Astrocyte (in vitro differentiated cells and primary cell): Measurements from ENCODE around the gene ACTL8. TPM values are rescaled to one million over a fixed set of nuclear protein-coding genes. Genes with fewer than 3 reads are reported as not detected.

Source experiments
- DNase-seq: peaks from one replicate; pipeline ENCODE4 v3.0.0-alpha.2; 2010; ENCODE audit warnings: low read depth
- FAIRE-seq: peaks from 2 replicates; lab custom pipeline; 2011; peaks lifted over from hg19 to GRCh38; lab: Jason Lieb, UNC
- H2AFZ ChIP-seq: 2 replicates; pipeline ENCODE4 v1.6.0; 2012; ENCODE audit warnings: low read depth, low read length, inconsistent platforms
- H3K27ac ChIP-seq: 2 replicates; pipeline ENCODE4 v1.5.1; 2011; ENCODE audit warnings: low read depth, low read length, inconsistent platforms
- H3K27me3 ChIP-seq: 2 replicates; pipeline ENCODE4 v1.6.0; 2011; ENCODE audit warnings: low read length, inconsistent platforms; ENCODE audit not compliant: insufficient read depth
- H3K36me3 ChIP-seq: 2 replicates; pipeline ENCODE4 v1.5.1; 2011; ENCODE audit warnings: low read length, inconsistent platforms; ENCODE audit not compliant: insufficient read depth
- H3K4me1 ChIP-seq: 2 replicates; pipeline ENCODE4 v1.5.1; 2011; ENCODE audit warnings: low read length, inconsistent platforms; ENCODE audit not compliant: insufficient read depth
- H3K4me2 ChIP-seq: 2 replicates; pipeline ENCODE4 v1.6.0; 2012; ENCODE audit warnings: low read length, inconsistent platforms
- H3K4me3 ChIP-seq: 2 replicates; pipeline ENCODE4 v1.5.1; 2011; ENCODE audit warnings: low read depth, mild to moderate bottlenecking, low read length, inconsistent platforms; ENCODE audit not compliant: insufficient read depth
- H3K79me2 ChIP-seq: 2 replicates; pipeline ENCODE4 v1.6.0; 2012; ENCODE audit warnings: mild to moderate bottlenecking, low read length, inconsistent platforms; ENCODE audit not compliant: insufficient read depth
- H3K9ac ChIP-seq: 2 replicates; pipeline ENCODE4 v1.6.0; 2012; ENCODE audit warnings: mild to moderate bottlenecking, low read length, inconsistent platforms
- H3K9me3 ChIP-seq: 2 replicates; pipeline ENCODE4 v1.5.1; 2012; ENCODE audit warnings: low read depth, mild to moderate bottlenecking, low read length, inconsistent platforms; ENCODE audit not compliant: insufficient read depth
- H4K20me1 ChIP-seq: 2 replicates; pipeline ENCODE4 v1.6.0; 2012; ENCODE audit warnings: low read length, inconsistent platforms; ENCODE audit not compliant: insufficient read depth
- H3K27ac Mint-ChIP-seq: one replicate; pipeline ENCODE4 v1.8.0; 2021; ENCODE audit warnings: mild to moderate bottlenecking, mixed read lengths; ENCODE audit not compliant: unreplicated experiment
- H3K27me3 Mint-ChIP-seq: one replicate; pipeline ENCODE4 v1.8.0; 2021; ENCODE audit warnings: low read depth, mixed read lengths; ENCODE audit not compliant: unreplicated experiment
- H3K36me3 Mint-ChIP-seq: one replicate; pipeline ENCODE4 v1.8.0; 2021; ENCODE audit warnings: low read depth, mixed read lengths; ENCODE audit not compliant: unreplicated experiment
- H3K4me1 Mint-ChIP-seq: one replicate; pipeline ENCODE4 v1.8.0; 2021; ENCODE audit warnings: low read depth, mixed read lengths; ENCODE audit not compliant: unreplicated experiment
- H3K4me3 Mint-ChIP-seq: one replicate; pipeline ENCODE4 v1.8.0; 2021; ENCODE audit warnings: mild to moderate bottlenecking, moderate library complexity, mixed read lengths; ENCODE audit not compliant: unreplicated experiment
- H3K9me3 Mint-ChIP-seq: one replicate; pipeline ENCODE4 v1.8.0; 2021; ENCODE audit warnings: mild to moderate bottlenecking, mixed read lengths; ENCODE audit not compliant: unreplicated experiment
- EZH2 ChIP-seq: IDR thresholded peaks from 2 replicates; pipeline ENCODE4 v1.6.1; 2012; ENCODE audit warnings: mild to moderate bottlenecking, low read length, inconsistent platforms; ENCODE audit not compliant: insufficient read depth
- total RNA-seq: library from RNA; stranded (reverse); gene quantifications from 2 replicates; pipeline ENCODE4 v1.2.1, GENCODE V29; 2021
- TF ChIP-seq, protein P1 (sequence below): IDR thresholded peaks from 2 replicates; pipeline ENCODE4 v1.5.1; 2011; ENCODE audit warnings: low read depth, mild to moderate bottlenecking, inconsistent platforms, low read length, moderate library complexity; ENCODE audit not compliant: insufficient read depth

ACTL8 gene
- total RNA-seq, 1 donor from 2014 or later, result 2.0 TPM

DNA sequence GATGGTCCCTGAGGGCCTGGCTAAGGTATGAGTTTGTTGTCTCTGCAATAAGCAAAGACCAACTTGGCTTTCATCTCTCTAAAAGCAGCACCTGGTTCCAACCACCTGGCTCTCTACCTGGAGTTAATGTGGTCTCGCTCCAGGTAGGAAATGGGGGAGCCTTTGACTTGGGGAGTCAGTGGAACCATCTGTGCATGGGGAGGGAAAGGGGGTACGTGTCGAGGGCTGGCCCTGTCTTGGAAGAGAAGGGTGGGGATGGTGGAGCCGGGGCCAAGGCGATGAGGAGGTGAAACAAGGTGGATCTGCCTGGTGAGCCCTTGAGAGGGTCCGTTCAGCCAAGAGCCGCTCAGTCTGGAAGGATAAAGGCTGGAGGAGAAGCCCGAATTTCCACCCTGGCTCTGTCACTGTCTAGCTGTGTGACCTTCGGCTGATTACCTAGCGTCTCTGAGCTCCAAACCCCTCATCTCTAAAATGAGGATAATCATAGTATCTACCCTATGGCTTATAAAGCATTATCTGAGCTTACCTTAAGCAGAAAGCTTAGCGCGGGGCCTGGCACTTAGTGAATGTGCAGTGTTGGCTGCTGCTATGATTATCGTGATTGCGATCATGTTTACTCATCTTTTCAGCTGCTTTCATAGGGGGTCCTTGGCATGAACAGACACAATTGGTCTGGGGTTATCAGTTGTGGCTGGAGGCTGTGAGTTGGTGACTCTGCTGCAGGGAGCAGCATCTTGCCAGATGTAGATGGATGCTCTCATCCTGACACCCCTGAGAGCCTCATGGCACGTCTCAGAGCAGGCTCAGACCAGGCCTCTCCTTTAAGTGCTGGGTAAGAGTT, 78.7 kb downstream of the ACTL8 start:
- TF ChIP-seq, protein P1, sequence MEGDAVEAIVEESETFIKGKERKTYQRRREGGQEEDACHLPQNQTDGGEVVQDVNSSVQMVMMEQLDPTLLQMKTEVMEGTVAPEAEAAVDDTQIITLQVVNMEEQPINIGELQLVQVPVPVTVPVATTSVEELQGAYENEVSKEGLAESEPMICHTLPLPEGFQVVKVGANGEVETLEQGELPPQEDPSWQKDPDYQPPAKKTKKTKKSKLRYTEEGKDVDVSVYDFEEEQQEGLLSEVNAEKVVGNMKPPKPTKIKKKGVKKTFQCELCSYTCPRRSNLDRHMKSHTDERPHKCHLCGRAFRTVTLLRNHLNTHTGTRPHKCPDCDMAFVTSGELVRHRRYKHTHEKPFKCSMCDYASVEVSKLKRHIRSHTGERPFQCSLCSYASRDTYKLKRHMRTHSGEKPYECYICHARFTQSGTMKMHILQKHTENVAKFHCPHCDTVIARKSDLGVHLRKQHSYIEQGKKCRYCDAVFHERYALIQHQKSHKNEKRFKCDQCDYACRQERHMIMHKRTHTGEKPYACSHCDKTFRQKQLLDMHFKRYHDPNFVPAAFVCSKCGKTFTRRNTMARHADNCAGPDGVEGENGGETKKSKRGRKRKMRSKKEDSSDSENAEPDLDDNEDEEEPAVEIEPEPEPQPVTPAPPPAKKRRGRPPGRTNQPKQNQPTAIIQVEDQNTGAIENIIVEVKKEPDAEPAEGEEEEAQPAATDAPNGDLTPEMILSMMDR, result no peak
- TF ChIP-seq EZH2, result no peak
- Histone ChIP-seq H4K20me1 (no peaks in the 10 kb centered on the region), H3K9ac (no peak overlapping the region), H3K9me3 (no peaks in the 10 kb centered on the region), H3K4me1 (no peaks in the 10 kb centered on the region), H3K27ac (no peak overlapping the region), H3K79me2 (no peaks in the 10 kb centered on the region), H3K4me3 (no peak overlapping the region), H2AFZ (no peak overlapping the region), H3K4me2 (no peak overlapping the region), H3K36me3 (no peaks in the 10 kb centered on the region), H3K27me3 (peaks cover 5% of the 10 kb centered on the region)
- H3K4me3 Mint-ChIP-seq, result no peak overlapping the region
- no peak overlapping the region for H3K27ac Mint-ChIP-seq
- H3K4me1 Mint-ChIP-seq, result no peaks in the 10 kb centered on the region
- FAIRE-seq (no peak), DNase-seq (no peak)
- no peaks in the 10 kb centered on the region for H3K9me3 Mint-ChIP-seq
- H3K27me3 Mint-ChIP-seq, result peaks cover 83% of the 10 kb centered on the region
- H3K36me3 Mint-ChIP-seq, result no peaks in the 10 kb centered on the region

DNA sequence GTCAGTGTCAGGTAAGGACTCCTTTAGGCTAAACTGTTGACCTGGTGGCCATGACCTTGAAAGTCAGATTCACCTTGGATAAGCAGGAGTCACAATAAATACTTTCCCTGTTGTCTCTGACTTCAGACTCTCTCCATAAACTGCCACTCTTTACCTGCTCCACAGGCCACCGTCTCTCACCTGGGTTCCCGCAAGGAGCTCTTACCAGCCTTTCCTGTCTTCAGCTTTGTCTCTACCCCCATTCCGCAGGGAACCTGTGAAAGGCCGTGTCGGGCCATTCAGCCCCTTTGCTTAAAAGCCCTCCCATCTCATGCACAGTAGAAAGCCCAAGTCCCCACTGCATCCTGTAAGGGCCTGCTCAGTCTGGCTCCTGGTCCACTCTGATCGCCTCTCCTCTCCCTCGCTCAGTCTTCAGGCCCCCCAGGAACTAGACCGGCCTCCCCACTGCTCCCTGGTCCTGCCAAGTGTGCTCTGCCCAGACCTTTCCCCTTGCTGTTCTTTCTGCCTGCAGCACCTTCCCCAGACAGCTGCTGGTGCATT, 79.5 kb downstream of the ACTL8 start:
- TF ChIP-seq, protein P1, result no peak
- no peak for TF ChIP-seq EZH2
- FAIRE-seq (no peak), DNase-seq (no peak)
- Histone ChIP-seq H3K79me2 (no peaks in the 10 kb centered on the region), H3K4me1 (no peaks in the 10 kb centered on the region), H3K4me2 (no peak overlapping the region), H3K27ac (no peak overlapping the region), H3K27me3 (peaks cover 4% of the 10 kb centered on the region), H3K9ac (no peak overlapping the region), H3K36me3 (no peaks in the 10 kb centered on the region), H4K20me1 (no peaks in the 10 kb centered on the region), H2AFZ (no peak overlapping the region), H3K9me3 (no peaks in the 10 kb centered on the region), H3K4me3 (no peak overlapping the region)
- Mint-ChIP-seq H3K9me3 (no peaks in the 10 kb centered on the region), H3K27me3 (peaks cover 78% of the 10 kb centered on the region), H3K4me3 (no peak overlapping the region), H3K4me1 (no peaks in the 10 kb centered on the region), H3K36me3 (no peaks in the 10 kb centered on the region), H3K27ac (no peak overlapping the region)
